Stimulated activated CD8-positive, alpha-beta memory T cell treated with anti-CD3 and anti-CD28 coated beads, Interleukin-4, amount 100 ng/mL, for 24 hours (primary cell): Measurements from ENCODE around the gene YPEL1.
"Not testable (repeated sequence)": the region's sequence is repeated elsewhere in the genome, so short reads cannot be mapped to it uniquely, and the experiment has no call there.

ENCODE experiments used
- DNase-seq: peaks from one replicate; pipeline ENCODE4 v3.0.0-alpha.2; 2020; ENCODE audit warnings: low read depth

The YPEL1 gene

DNA sequence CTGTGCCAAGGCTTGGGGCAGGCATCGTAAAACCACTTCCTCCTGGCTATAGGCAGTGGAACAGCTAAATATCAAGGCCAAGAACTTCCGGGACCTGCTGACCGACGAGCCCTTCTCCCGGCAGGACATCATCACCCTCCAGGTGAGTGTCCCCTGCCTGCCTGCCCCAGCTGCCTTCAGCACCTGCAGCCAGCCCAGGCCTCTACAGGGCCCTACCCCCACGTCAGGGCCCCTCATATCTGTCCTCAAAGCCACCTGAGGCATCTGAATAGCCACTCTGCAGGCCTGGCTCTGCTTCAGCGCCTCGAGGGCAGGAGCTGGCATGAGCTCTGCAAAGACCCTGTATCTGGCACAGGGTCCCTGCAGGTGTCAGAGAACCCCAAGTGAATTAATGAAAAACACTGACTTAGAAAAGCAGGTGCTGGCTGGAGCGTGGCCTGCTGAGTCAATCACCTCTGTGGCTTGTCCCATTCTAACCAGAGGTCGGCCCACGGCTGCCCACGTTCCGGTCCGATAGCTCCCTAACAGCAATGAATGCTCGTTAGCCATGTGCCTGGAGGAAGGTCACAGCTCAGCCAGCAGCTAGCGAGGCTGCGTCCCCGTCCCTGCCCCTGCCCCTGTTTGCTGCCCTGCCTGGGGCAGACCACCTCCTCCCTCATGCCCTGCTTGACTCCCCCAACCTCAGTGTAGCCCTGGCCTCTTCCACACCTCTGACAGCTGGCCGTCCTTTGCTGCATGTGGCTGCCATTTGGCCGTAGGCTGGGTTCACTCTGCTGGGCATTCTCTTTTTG, 53.0 kb downstream of the YPEL1 start:
- DNase-seq: no peak

DNA sequence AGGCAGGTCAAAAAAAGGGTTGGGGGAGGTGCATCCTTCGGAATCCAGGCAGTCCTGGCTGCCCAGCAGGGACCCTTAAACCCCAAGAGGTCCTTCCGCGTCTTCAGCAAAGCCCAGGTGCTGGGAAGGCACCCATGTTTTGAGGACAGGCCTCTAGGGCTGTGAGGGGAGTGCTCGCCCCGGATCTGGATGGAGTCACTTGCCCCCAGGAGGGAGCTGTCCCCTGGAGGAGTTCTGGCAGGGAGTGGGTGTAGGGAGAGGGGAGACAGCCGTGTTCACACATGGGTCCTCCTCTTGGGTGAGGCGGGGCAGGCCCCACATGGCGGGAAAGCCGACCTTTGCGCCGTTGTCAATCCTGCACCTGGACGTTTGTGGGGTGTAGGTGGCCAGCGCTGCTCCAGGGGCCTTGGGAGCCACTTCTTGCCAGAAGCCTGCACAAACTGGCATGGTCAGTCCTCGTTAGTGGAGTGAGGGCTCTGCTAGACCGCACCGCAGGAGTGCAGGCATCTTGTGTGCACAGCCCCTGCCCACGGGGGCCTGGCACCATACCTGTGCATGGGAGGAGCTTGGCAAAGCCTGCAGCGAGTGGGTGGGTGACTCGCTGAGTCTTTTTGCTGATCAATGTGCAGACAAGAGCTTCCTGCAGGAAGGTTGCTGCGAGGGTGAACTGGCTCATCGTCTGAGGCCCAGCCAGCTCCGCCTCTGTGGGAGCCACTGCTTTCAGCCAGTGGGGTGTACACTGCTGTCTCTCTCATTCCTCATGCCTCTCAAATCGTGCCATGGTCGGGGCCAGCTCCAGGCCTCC, 53.8 kb downstream of the YPEL1 start:
- no peak for DNase-seq

DNA sequence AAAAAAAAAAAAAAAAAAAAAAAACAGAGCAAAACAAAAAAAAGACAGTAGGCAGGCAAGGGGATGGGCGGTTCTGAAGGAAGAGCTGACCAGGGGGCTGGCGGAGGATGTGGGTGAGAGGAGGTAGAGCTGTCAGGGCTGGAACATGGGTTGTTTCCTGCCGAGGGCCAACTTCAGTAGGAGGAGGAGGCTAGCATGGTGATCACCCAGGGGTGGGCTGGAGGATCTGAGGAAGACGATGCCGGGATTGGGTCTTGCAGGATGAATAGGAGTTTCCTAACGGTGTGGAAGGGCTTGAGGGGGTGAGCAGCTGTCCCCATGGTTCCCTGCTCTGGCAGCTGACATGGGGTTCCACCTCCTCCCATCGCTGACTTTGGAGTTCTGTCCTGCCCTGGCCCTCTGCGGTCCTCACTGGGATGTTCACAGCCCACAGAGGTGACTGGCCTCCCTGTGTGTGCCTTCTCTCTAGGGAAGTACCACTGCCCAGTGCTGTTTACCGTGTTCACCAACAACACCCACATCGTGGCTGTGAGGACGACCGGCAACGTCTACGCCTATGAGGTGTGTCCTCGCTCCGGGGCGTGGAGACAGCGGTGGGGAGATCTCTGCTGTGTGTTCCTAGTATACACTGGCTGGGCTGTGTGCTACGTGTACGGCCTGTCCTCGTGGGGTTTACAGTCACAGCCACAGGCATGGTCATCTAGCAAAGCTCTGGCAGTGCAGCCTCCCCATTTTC, 54.6 kb downstream of the YPEL1 start:
- no peak for DNase-seq

DNA sequence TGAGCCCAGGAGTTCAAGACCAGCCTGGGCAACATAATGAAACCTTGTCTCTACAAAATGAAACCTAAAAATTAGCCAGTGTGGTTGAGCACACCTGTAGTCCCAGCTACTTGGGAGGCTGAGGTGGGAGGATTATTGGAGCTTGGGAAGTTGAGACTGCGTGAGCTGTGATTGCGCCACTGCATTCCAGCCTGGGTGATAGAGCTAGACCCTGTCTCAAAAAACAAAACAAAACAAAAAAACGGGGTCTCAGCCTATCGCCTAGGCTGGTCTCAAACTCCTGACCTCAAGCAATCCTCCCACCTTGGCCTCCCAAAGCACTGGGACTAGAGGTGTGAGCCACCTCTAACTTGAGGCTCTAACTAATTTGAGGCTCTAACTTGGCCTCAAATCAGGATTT, 56.2 kb downstream of the YPEL1 start:
- no peak for DNase-seq

DNA sequence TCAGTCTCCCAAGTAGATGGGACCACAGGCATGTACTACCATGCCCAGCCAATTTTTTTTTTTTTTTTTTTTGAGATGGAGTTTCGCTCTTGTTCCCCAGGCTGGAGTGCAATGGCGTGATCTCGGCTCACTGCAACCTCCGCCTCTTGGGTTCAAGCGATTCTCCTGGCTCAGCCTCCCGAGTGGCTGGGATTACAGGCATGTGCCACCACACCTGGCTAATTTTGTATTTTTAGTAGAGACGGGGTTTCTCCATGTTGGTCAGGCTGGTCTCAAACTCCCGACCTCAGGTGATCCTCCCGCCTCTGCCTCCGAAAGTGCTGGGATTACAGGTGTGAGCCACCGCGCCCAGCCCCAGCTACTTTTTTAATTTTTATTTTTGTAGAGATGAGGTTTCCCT, 56.8 kb downstream of the YPEL1 start:
- not testable (repeated sequence) for DNase-seq

DNA sequence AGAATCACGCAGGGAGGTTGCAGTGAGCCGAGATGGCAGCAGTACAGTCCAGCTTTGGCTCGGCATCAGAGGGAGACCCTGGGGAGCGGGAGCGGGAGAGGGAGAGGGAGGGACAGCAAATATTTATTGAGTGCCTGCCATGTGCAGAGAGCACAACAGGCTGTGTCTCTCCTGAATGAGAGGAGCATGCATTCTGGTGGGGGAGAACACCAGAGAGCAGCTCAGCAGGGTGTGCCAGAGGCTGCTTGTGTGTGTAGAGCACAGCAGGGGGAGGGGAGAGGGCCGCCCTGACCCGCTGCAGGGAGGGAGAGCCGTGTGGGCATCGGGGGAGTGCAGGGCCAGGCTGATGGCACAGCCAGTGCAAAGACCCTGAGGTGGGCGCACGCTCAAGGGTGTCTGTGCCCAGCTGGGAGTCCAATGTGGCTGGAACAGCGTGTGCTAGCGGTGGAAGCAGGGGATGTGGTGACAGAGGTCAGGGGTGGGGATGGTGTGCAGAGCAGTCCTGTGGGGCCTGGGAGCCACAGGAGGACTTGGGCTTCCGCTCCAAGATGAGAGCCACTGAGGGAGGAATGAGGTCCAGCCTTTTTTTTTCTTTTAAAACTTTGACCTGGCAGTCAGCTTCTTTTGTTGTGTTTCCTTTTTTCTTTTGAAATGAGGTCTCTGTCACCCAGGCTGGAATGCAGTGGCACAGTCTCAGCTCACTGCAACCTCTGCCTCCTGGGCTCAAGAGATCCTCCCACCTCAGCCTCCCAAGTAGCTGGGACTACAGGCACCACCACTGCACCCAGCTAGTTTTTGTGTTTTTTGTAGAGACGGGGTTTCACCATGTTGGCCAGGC, 57.8 kb downstream of the YPEL1 start:
- no peak for DNase-seq

DNA sequence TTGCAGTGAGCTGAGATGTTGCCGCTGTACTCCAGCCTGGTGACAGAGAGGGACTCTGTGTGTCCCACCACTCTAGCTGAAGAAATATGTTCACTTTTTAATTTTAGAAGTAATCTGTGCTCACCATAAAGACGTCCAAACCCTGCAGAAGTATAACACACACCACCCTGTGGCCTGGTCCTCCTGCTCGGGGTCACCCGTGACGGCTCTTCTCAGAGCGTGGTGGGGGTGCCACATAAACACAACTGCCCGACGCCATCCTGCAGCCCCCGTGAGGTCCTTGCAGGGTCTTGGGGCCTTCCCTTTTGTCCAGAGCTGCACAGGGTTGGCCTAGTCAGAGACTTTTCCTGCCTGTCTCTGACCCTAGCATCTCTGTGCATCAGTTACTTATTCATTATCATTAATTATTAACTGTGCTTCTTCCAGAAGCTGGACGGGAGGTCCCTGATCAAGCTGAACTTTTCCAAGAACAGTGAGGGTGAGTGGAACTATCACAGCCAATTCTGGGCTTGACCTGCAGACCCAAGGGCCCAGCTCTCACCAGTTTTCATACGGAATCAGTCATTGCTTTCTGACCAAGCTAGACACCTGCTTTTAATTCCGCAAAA, 60.9 kb downstream of the YPEL1 start:
- DNase-seq: no peak

DNA sequence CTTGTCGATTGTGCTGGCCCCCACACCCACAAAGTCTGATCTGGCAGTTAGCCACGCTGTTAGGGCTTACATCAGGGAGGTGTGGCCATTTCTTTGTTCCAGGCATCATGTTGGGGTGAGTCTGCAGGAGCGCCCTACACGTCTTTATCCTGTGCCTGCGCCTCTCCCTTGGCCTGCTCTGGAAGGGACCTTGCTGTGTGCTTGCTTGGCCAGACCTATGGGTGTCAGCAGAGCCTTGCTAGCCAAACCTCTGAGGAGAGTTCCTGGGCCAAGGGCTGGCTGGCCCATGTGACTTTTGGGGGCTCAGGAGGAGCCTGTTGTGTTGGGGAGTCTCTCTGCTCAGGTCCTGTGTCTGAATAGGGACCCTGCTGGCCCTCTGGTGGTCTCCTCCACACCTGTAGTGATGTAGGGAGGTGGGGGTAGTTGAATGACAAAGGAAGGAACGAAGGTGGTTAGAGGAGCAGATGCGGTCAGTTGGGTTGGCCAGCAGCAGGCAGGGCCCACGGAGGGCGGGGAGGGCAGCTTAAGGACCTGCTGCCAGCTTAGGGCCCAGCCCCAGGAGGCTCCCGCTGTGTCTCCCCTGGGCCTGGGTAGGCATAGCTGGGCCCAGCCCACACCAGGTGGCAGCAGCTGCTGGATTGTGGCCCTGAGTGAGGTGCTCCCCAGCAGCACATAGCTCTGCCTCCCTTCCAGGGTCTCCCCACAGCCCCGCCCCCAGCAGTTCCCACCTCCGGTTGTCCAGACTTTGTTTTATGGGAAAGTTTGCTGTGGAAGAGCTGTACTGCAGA, 61.9 kb downstream of the YPEL1 start:
- no peak for DNase-seq

DNA sequence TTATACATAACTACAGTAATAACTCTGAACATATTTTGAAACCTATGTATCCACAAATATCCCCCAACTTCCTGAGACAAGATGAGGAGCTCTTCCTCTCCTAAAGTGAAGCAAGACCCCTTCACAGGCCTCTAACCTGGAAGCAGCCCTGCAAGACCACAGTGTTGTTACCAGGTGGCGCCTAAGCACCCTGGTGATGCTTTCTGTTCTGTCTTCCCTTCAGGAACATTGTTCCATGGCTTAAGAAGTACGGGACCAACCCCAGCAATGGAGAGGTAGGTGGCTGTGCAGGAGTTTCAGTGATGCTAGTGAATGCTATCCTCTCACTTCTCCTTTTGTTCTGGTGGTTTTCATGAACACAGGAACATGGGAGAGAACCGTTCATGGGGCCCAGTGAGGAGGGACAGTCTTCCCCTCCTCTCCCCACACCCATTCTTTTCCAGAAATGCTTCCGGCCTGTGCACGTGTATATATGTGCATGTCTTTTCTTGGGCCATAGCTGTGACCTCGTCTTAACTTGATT, 63.4 kb downstream of the YPEL1 start:
- no peak for DNase-seq

DNA sequence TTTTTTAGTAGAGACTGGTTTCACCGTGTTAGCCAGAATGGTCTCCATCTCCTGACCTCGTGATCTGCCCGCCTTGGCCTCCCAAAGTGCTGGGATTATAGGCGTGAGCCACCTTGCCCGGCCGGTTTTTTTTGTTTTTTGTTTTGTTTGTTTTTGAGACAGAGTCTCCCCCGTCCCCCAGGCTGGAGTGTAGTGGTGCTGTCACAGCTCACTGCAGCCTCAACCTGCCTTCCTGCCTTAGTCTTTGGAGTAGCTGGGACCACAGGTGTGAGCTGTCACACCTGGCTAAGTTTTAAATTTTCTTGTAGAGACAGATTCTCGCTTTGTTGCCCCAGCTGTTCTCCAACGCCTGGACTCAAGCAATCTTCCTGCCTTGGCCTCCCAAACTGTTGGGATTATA, 66.6 kb downstream of the YPEL1 start:
- DNase-seq: no peak

DNA sequence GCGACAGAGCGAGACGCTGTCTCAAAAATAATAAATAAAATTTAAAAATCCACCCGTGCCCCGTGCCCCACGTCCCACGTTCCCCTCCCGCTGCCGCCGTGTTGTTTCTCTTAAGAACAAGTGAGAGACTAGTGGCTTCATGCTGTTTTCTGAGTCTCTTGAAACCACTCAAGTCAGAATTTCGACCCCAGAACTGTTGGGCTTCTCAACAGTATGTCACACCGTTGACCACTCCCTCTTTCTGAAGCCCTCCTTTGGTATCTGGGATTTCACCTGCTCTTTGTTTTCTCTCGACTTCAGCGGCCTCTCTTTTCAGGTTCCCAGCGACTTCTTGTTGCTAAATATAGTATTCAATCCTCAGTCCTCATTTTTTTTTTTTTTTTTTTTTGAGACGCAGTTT, 68.8 kb downstream of the YPEL1 start:
- no peak for DNase-seq

DNA sequence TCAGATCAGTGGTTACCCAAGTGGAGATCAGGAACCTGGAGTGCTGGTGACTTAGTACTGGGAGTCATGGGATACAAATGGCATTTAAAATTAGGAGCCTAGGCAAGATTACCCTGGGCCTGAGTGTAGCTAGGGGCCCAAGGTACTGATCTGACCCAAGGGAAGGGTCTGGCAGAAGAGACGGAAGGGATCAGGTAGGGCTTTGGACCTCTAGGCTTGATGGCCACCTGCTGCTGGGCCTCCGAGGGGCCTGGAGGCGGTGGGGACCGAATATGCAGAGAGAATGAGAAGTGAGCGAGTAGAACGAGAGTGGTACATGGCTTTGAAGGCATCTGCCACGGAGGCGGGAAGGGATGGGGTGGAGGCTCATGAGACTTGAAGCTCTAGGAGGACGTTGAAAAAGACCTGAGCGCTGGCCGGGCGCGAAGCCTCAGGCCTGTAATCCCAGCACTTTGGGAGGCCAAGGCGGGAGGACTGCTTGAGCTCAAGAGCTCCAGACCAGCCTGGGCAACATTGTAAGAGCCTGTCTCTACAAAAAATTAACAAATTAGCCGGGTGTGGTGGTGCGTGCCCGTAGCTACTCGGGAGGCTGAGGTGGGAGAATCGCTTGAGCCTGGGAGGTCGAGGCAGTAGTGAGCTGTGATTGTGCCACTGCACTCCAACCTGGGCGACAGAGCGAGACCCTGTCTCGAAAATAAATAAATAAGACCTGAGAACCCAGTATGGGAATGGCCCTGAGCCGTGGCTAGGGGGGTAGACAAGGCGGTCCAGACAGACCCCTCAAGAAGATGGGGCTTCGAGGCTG, 70.3 kb downstream of the YPEL1 start:
- DNase-seq: no peak

DNA sequence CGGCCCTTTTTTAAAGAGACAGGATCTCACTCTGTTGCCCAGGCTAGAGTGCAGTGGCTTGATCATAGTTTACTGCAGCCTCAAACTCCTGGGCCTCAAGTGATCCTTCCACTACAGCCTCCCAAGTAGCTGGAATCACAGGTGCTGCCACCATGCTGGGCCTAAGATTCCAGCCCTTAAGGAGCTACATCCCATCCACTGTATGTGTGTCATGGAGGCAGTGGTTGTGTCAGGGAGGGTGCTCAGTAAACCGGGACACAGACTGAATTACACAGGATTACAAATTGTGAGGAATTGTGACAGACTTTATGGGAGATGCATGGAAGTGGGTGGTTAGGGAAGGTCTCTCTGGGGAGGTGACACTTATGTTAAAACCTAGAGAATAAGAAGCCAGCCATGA, 71.9 kb downstream of the YPEL1 start:
- DNase-seq: no peak

DNA sequence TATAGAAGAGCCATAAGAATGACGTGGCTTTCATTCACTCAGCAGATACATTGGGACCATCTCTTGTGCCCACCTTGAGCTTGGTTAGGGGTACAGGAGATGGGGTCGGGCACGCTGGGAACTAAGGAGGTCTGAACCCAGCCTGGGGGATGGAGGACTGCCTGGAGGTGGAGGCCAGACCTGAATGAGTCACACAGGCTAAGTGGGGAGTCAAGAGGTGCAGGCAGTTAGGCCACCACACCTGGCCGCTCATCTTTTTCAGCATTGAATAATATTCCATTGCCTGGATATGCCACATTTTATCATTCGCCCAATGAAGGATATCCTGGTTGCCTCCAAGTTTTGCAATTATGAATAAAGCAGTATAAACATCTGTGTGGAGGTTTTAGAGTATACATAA, 73.6 kb downstream of the YPEL1 start:
- no peak for DNase-seq

DNA sequence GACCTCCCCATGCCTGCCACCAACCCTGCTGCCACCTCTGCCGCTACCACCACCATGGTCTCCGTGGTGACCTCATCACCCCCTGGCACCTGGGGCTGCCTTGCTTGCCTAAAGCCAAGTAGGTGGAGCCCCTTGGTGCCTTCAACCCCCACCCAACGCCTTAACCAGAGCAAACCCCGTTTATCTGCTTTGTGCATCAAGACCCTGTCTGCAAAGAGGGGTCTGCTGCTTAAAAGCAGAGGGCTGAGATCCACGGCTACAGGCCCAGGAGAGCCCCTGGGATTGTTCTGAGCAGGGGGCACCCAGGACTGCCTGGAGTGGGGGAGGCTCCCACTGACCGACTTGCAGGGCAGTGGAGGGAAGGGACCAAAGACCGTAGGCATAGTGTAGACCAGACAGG, 74.7 kb downstream of the YPEL1 start:
- DNase-seq: no peak

DNA sequence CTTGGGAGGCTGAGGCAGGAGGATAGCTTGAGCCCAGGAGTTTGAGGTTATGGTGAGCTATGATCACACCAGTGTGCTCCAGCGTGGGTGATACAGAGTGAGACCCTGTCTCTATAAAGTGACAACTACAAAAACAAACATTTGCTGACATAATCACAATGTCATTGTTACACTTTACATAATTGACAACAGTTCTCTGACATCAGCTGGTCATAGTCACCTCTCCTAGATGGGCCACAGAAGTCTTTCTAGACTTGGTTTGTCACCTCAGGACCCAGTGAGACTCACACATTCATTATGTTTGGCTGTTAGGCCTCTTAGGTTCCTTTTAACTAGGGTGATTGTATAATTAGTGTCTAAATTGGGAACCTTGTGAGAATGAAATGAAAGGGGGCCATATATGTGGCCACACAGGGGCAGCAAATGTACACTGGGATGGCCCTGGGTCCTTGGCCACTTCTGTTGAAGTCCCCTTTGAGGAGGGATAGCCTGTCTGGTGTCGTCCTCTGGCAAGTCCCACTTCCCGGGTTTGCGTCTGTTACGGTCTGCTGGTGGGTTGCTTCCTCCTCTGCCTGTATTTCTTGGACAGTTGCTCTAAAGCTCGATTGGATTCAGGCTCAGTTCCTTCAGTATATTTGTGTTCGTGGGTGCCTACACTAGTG, 75.6 kb downstream of the YPEL1 start:
- DNase-seq: no peak

DNA sequence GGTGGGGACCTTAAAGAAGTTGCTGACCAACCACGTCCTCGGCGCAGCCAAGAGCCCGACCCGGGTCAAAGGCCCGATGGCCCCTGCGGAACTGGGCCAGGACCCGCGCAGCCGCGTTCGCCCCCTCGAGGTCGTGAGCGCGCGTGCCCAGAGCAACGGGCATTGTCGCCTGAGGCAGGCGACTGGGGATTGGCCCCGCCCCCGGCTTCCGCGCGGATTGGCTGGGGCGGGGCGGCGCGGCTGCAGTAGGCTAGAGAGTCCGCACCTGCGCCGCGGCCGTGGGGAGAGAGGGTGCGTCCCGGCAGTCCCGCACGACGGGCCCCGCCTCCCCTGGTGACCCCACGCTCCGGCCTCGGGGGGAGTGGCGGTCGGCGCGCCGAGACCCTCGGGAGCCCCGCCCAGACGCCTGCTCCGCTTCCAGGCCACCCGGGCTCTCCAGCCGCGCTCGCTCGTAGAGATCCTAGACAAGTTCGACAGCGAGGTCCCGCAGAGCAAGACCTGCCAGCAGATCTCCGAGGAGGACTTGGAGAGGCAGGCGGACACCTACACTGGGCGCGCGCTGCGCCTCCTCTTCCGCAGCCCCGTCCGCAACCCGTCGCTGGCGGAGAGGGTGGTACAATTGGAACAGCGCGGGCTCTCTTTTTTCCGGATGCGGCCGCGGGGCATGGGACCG, 78.1 kb downstream of the YPEL1 start:
- peak; percentile 75 for DNase-seq

DNA sequence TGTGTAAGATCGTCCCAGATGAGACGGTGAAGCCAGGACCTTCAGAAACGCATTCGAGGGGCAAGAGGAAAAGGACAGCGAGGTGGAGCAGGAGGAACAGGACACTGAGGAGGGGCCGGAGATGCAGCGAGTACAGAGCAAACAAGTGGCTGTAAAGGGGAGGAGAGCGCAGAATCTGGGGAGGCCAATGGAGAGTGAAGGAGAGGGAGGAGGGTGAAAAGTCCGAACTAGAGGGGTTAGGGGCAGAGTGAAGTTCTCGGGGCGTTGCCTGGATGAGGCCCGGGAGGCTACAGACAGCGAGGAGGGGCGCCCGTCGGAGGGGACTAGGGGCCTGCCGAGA, 78.6 kb downstream of the YPEL1 start:
- DNase-seq: no peak
